Epithelial cell of esophagus (primary cell): ENCODE results near the gene PPP1R1B.

Experiments used
- DNase-seq: peaks from one replicate; pipeline ENCODE4 v3.0.0; 2010; ENCODE audit warnings: low read depth
- H3K4me3 ChIP-seq: 2 replicates; pipeline ENCODE4 v1.5.1; 2011; ENCODE audit warnings: mild to moderate bottlenecking, low read length, control low read depth
- TF ChIP-seq, protein P1 (sequence below): IDR thresholded peaks from 2 replicates; pipeline ENCODE4 v1.5.1; 2011; ENCODE audit warnings: low read depth, mild to moderate bottlenecking, low read length, control low read depth, inconsistent platforms; ENCODE audit not compliant: insufficient read depth; ENCODE audit errors: missing control alignments

Gene PPP1R1B

DNA sequence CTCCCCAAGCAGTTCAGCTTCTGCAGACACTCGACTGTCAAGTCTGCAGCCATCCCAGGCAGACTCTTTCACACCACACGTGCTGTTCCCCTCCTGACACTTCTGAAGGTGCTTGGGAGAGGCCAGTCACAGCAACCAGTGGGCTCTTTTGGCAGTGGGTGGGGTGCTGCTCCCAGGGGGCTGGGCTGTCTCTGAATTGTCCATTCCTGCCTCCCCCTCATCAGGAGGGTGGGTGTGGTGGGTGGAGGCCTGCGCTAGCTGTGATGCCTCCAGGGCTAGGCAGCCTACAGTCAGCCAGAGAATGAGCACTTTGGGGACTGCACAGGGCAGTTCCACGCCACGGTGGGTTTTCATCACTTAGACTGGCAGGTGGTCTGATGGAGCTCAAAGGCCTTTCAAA is 20.5 kb downstream of the PPP1R1B start:
- no peak overlapping the region for H3K4me3 ChIP-seq
- TF ChIP-seq, protein P1, sequence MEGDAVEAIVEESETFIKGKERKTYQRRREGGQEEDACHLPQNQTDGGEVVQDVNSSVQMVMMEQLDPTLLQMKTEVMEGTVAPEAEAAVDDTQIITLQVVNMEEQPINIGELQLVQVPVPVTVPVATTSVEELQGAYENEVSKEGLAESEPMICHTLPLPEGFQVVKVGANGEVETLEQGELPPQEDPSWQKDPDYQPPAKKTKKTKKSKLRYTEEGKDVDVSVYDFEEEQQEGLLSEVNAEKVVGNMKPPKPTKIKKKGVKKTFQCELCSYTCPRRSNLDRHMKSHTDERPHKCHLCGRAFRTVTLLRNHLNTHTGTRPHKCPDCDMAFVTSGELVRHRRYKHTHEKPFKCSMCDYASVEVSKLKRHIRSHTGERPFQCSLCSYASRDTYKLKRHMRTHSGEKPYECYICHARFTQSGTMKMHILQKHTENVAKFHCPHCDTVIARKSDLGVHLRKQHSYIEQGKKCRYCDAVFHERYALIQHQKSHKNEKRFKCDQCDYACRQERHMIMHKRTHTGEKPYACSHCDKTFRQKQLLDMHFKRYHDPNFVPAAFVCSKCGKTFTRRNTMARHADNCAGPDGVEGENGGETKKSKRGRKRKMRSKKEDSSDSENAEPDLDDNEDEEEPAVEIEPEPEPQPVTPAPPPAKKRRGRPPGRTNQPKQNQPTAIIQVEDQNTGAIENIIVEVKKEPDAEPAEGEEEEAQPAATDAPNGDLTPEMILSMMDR, result no peak
- DNase-seq, result no peak

DNA sequence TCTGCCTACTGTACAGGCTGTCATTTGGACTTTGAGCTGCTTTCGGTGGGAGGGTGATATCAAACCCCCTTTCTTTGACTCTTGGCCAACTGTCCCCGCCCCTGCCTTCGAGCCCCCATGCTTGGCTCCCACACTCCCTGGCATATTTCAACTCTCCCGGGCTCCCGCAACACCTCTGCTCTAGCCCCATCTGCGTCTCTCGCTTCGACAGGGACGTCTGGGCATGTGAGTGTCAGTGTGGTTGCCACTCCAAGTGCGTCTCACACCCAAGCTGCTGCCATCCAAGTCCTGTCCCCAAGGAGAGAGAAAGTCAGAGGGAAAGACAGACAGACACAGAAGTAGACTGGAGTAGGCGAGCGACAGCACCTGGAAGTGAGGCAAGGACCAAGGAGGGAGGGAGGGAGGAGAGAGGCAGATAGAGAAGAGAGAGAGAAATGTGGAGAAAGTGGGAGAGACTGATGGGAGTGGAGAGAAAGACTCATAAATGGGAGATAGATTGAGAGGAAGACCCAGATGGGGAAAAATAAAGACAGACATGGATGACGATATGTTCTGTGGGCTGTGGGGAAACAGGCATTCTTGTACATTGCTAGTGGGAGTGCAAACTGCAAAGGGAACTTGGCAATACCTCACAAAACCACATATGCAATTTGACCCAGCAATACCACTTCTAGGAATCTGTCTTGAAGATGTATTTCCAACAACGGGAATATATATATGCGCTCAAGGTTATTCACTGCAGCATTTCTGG is 22.0 kb downstream of the PPP1R1B start:
- no peak for DNase-seq
- TF ChIP-seq, protein P1, result no peak
- H3K4me3 ChIP-seq, result no peak overlapping the region

DNA sequence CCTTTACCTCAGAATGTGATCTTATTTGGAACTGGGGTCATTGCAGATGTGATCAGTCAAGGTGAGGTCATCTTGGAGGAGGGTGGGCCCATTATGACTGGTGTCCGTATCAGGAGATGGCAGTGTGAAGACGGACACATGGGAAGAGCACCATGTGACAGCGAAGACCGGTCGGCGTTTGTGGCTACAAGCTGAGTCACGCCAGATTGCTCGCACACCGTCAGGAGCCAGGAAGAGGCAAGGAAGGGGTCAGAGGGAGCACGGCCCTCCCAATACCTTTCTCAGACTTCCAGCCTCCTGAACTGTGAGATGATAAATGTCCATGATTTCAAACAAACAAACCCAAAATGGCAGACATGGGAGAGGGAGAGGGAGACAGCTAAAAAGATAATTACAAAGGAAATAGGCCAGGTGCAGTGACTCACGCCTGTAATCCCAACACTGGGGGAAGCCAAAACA is 23.4 kb downstream of the PPP1R1B start:
- no peak for DNase-seq
- no peak overlapping the region for H3K4me3 ChIP-seq
- TF ChIP-seq, protein P1, result no peak

DNA sequence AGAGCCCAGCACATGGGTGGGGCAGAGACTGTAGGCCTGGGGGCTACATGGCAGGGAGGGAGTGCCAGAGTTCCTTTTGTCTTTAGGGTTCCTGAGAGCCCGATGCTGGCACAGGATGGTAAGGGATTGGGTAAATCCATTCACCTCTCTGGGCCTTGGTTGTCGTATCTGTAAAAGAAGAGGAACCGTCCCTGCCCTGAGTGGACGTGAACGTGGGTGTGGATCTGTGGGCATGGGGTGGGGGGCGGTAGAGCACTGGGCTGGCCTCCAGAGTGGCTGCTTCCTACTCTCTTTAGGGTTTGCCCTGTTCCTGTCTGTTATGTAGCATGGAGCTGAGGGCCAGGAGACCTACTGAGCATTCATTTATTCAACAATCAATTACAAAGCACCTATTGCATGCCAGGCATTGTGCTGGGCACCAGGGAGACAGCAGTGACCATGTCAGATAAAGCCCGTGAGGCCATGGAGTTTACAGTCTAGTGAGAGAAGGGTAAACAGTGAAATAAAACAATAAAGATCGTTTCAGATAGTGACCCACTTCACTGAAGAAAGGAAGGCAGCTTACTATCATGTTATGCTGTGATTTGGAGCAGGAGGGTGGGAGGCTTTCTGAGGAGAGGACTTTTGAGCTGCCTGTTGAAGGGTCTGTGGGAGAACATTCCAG is 25.3 kb downstream of the PPP1R1B start:
- DNase-seq, result no peak
- TF ChIP-seq, protein P1, result no peak
- H3K4me3 ChIP-seq, result no peak overlapping the region

DNA sequence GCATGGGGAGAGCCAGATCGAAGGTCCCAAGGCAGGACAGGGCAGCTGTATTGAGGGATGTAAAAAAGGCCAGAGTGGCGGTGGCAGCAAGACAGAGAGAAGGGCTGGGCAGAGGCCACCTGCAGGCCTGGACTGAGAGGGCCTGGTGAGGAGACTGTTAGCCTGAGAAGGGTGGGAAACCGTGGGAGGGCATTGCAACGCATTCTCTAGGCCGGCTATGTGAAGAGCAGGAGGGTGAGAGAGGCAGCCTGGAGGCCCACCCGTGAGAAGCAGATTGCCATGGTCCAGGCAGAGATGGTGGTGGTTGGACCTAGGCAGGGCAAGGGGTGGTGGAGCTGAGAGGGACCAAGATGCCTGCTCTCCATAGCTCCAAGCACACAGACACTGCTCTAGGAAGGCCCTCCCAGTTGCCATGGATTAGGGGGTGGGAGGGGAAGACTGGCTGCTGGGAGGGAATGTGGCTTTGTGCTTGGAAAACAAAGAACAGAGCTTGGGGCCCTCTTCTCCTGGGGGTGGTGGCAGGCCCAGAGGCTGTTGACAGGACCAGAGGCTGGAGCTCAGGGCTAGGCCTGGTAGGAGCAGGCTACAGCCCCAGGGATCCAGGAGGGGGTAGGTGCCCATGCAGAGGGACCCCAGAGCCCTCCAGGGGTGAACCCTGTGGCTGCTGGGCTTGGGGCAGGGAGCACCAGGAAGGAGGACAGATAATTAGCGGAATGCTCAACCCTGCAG is 26.0 kb downstream of the PPP1R1B start:
- TF ChIP-seq, protein P1, result no peak
- H3K4me3 ChIP-seq, result no peak overlapping the region
- no peak for DNase-seq

DNA sequence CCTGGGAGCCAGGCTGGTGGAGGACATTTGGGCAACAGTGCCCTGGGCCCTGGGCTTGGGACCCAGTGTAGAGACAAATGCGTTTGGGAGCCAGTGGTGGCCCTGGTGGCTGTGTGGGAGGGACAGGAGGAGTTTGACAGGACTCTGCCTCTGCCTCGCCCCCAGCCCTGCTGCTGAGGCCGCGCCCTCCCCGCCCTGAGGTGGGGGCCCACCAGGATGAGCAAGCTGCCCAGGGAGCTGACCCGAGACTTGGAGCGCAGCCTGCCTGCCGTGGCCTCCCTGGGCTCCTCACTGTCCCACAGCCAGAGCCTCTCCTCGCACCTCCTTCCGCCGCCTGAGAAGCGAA is 26.5 kb downstream of the PPP1R1B start:
- TF ChIP-seq, protein P1, result no peak
- no peak overlapping the region for H3K4me3 ChIP-seq
- no peak for DNase-seq
